WTC11 (cell line): ENCODE data around the gene SLC36A1. TPM values are rescaled to one million over a fixed set of nuclear protein-coding genes. Genes with fewer than 3 reads are reported as not detected.

ENCODE experiments used
- ATAC-seq: fragments of 200-7000 bp; cut with Tn5 transposase; 2 replicates; pipeline ENCODE4 v1.10.0; 2021; ENCODE audit warnings: mild to moderate bottlenecking, moderate library complexity
- CTCF ChIA-PET: fragments of 300-600 bp; sonication (Branson Sonifier 250); formaldehyde crosslinking; loops from one replicate; lab custom pipeline; 2021; ENCODE audit warnings: antibody characterized with exemption; lab: Charles Lee
- POLR2A ChIA-PET: fragments of 350-600 bp; sonication (Branson Sonifier 250); formaldehyde crosslinking; loops from one replicate; lab custom pipeline; 2021; ENCODE audit warnings: antibody characterized with exemption; lab: Charles Lee
- DNase-seq: peaks from one replicate; pipeline ENCODE4 v3.0.0; 2021; ENCODE audit warnings: low spot score
- H3K27ac Mint-ChIP-seq: 2 replicates; pipeline ENCODE4 v1.8.0; 2021; ENCODE audit warnings: mixed read lengths
- H3K27me3 Mint-ChIP-seq: 2 replicates; pipeline ENCODE4 v1.8.0; 2021; ENCODE audit warnings: low read depth, mild to moderate bottlenecking, moderate library complexity, mixed read lengths
- H3K36me3 Mint-ChIP-seq: 2 replicates; pipeline ENCODE4 v1.8.0; 2021; ENCODE audit warnings: mixed read lengths
- H3K4me1 Mint-ChIP-seq: 2 replicates; pipeline ENCODE4 v1.8.0; 2022; ENCODE audit warnings: mixed read lengths
- H3K4me3 Mint-ChIP-seq: 2 replicates; pipeline ENCODE4 v1.8.0; 2021; ENCODE audit warnings: mild to moderate bottlenecking, moderate library complexity, mixed read lengths
- H3K9me3 Mint-ChIP-seq: 2 replicates; pipeline ENCODE4 v1.8.0; 2021; ENCODE audit warnings: mixed read lengths
- AR ChIP-seq: fragments of 250-450 bp; sonication (Bioruptor Pico); IDR thresholded peaks from 2 replicates; pipeline ENCODE4 v1.9.0; 2021; ENCODE audit warnings: mild to moderate bottlenecking
- ATF3 ChIP-seq: sonication (generic); formaldehyde crosslinking; conservative IDR thresholded peaks from 2 replicates; pipeline ENCODE4 v1.8.1; 2022; ENCODE audit warnings: mild to moderate bottlenecking, missing genetic modification reagents
- CBFB ChIP-seq: sonication (generic); formaldehyde crosslinking; IDR thresholded peaks from 2 replicates; pipeline ENCODE4 v1.8.1; 2022; ENCODE audit warnings: mild to moderate bottlenecking, low read depth, missing genetic modification reagents
- CTCF ChIP-seq: fragments of 200-600 bp; IDR thresholded peaks from 2 replicates; pipeline ENCODE4 v1.8.0; 2022; ENCODE audit warnings: antibody characterized with exemption
- ELF4 ChIP-seq: sonication (generic); formaldehyde crosslinking; IDR thresholded peaks from 2 replicates; pipeline ENCODE4 v1.8.1; 2022; ENCODE audit warnings: low read depth, mild to moderate bottlenecking, moderate library complexity, missing genetic modification reagents
- ETV6 ChIP-seq: sonication (generic); formaldehyde crosslinking; IDR thresholded peaks from 2 replicates; pipeline ENCODE4 v1.8.1; 2022; ENCODE audit warnings: mild to moderate bottlenecking, missing genetic modification reagents
- IRF1 ChIP-seq: sonication (generic); formaldehyde crosslinking; IDR thresholded peaks from 2 replicates; pipeline ENCODE4 v1.8.0; 2023; ENCODE audit warnings: missing genetic modification reagents
- JUN ChIP-seq: sonication (generic); formaldehyde crosslinking; IDR thresholded peaks from 2 replicates; pipeline ENCODE4 v1.8.0; 2023; ENCODE audit warnings: mild to moderate bottlenecking, missing genetic modification reagents
- MLX ChIP-seq: sonication (generic); formaldehyde crosslinking; IDR thresholded peaks from 2 replicates; pipeline ENCODE4 v1.8.1; 2023; ENCODE audit warnings: mild to moderate bottlenecking, missing genetic modification reagents, moderate library complexity
- MXD4 ChIP-seq: fragments of 250-450 bp; sonication (Bioruptor Pico); IDR thresholded peaks from 2 replicates; pipeline ENCODE4 v1.8.0; 2021; ENCODE audit warnings: mild to moderate bottlenecking, moderate library complexity, borderline replicate concordance
- RELA ChIP-seq: sonication (generic); formaldehyde crosslinking; IDR thresholded peaks from 2 replicates; pipeline ENCODE4 v1.8.1; 2022; ENCODE audit warnings: missing genetic modification reagents, mild to moderate bottlenecking, borderline replicate concordance
- SMAD4 ChIP-seq: sonication (generic); formaldehyde crosslinking; IDR thresholded peaks from 2 replicates; pipeline ENCODE4 v1.8.0; 2022; ENCODE audit warnings: mild to moderate bottlenecking, missing genetic modification reagents
- SOX15 ChIP-seq: fragments of 250-450 bp; sonication (Bioruptor Pico); IDR thresholded peaks from 2 replicates; pipeline ENCODE4 v1.9.0; 2021; ENCODE audit warnings: mild to moderate bottlenecking
- SP1 ChIP-seq: sonication (generic); formaldehyde crosslinking; conservative IDR thresholded peaks from 2 replicates; pipeline ENCODE4 v1.8.1; 2022; ENCODE audit warnings: missing genetic modification reagents
- TEAD1 ChIP-seq: sonication (generic); formaldehyde crosslinking; IDR thresholded peaks from 2 replicates; pipeline ENCODE4 v1.8.0; 2022; ENCODE audit warnings: mild to moderate bottlenecking, missing genetic modification reagents
- USF1 ChIP-seq: sonication (generic); formaldehyde crosslinking; IDR thresholded peaks from 2 replicates; pipeline ENCODE4 v1.8.0; 2022; ENCODE audit warnings: mild to moderate bottlenecking, missing genetic modification reagents
- USF2 ChIP-seq: sonication (generic); formaldehyde crosslinking; IDR thresholded peaks from 2 replicates; pipeline ENCODE4 v1.8.1; 2023; ENCODE audit warnings: mild to moderate bottlenecking, missing genetic modification reagents, moderate library complexity
- ZNF121 ChIP-seq: sonication (generic); formaldehyde crosslinking; IDR thresholded peaks from 2 replicates; pipeline ENCODE4 v1.8.0; 2023; ENCODE audit warnings: missing genetic modification reagents
- ZNF138 ChIP-seq: sonication (generic); formaldehyde crosslinking; conservative IDR thresholded peaks from 2 replicates; pipeline ENCODE4 v1.8.1; 2022; ENCODE audit warnings: mild to moderate bottlenecking, moderate library complexity, missing genetic modification reagents
- ZNF263 ChIP-seq: sonication (generic); formaldehyde crosslinking; IDR thresholded peaks from 2 replicates; pipeline ENCODE4 v1.8.1; 2022; ENCODE audit warnings: low read depth, mild to moderate bottlenecking, moderate library complexity, missing genetic modification reagents
- ZNF416 ChIP-seq: fragments of 250-450 bp; sonication (Bioruptor Pico); IDR thresholded peaks from 2 replicates; pipeline ENCODE4 v1.9.0; 2021; ENCODE audit warnings: mild to moderate bottlenecking, inconsistent platforms
- ZNF671 ChIP-seq: fragments of 250-450 bp; sonication (Bioruptor Pico); IDR thresholded peaks from 2 replicates; pipeline ENCODE4 v1.8.0; 2021; ENCODE audit warnings: mild to moderate bottlenecking
- ZSCAN18 ChIP-seq: fragments of 250-450 bp; sonication (Bioruptor Pico); IDR thresholded peaks from 2 replicates; pipeline ENCODE4 v2.1.2; 2022; ENCODE audit warnings: mild to moderate bottlenecking, moderate library complexity
- total RNA-seq: library from RNA; stranded (reverse); gene quantifications from 3 replicates; pipeline ENCODE4 v1.2.3, GENCODE V29; 2021

SLC36A1 gene
- total RNA-seq, 1 experiment from 2014 or later = 12.2 TPM

- ChIA-PET POLR2A (no interaction called here), CTCF (interaction anchor here (1.2 to 2.8 kb wide), 4 partner anchors 14 to 462 kb away, joined by 4 to 12 read pairs (median 8); partner anchors contain the start of gene SLC36A1)
- no peaks in the 10 kb centered on the region for H3K27me3 Mint-ChIP-seq
- DNase-seq = no peak
- no peak for TF ChIP-seq ZNF121 (CRISPR knock-in tag)
- TF ChIP-seq SP1 (CRISPR knock-in tag) = no peak
- no peak for TF ChIP-seq ZNF263
- no peak for TF ChIP-seq MLX
- no peak for TF ChIP-seq RELA
- no peak for TF ChIP-seq IRF1 (CRISPR knock-in tag)
- TF ChIP-seq ZSCAN18 (CRISPR knock-in tag) = no peak
- no peak for TF ChIP-seq CBFB
- no peak overlapping the region for H3K4me3 Mint-ChIP-seq
- no peaks in the 10 kb centered on the region for H3K4me1 Mint-ChIP-seq
- ATAC-seq = no peak
- no peaks in the 10 kb centered on the region for H3K36me3 Mint-ChIP-seq
- no peaks in the 10 kb centered on the region for H3K9me3 Mint-ChIP-seq
- H3K27ac Mint-ChIP-seq = no peak overlapping the region
Measured at GRCh38 chr5:151509836-151510235, 62.4 kb downstream of the SLC36A1 start.

GRCh38 chr5:151517122-151517920 is 69.9 kb downstream of the SLC36A1 start:
- no peak for TF ChIP-seq SMAD4 (CRISPR knock-in tag)
- TF ChIP-seq ZNF121 (CRISPR knock-in tag) = no peak
- no peak for TF ChIP-seq JUN (CRISPR knock-in tag)
- no peak for TF ChIP-seq SOX15 (CRISPR knock-in tag)
- no peak for TF ChIP-seq ZNF138 (CRISPR knock-in tag)
- no peak for TF ChIP-seq ELF4 (CRISPR knock-in tag)
- TF ChIP-seq CTCF = no peak
- no peak for TF ChIP-seq ZNF671 (CRISPR knock-in tag)
- TF ChIP-seq ETV6 = no peak
- TF ChIP-seq TEAD1 (CRISPR knock-in tag) = no peak
- DNase-seq (no peak), ATAC-seq (no peak)
- Mint-ChIP-seq H3K4me1 (no peaks in the 10 kb centered on the region), H3K27me3 (no peaks in the 10 kb centered on the region), H3K36me3 (no peaks in the 10 kb centered on the region), H3K4me3 (no peak overlapping the region), H3K9me3 (no peaks in the 10 kb centered on the region), H3K27ac (no peak overlapping the region; the same call in 1 of the 2 replicates)
- ChIA-PET POLR2A (no interaction called here), CTCF (interaction anchor here (1.7 kb wide), 1 partner anchor 135 kb away, joined by 6 read pairs; no protein-coding TSS in a partner anchor)

GRCh38 chr5:151520294-151520693 is 72.9 kb downstream of the SLC36A1 start:
- ChIA-PET POLR2A (no interaction called here), CTCF (interaction anchor here (0.9 to 3.0 kb wide), 15 partner anchors 11 to 405 kb away, joined by 3 to 50 read pairs (median 5); partner anchors contain the start of gene SLC36A1)
- no peaks in the 10 kb centered on the region for H3K36me3 Mint-ChIP-seq
- no peaks in the 10 kb centered on the region for H3K9me3 Mint-ChIP-seq
- H3K4me3 Mint-ChIP-seq = no peak overlapping the region
- no peaks in the 10 kb centered on the region for H3K4me1 Mint-ChIP-seq
- ATAC-seq = no peak
- DNase-seq = no peak
- H3K27ac Mint-ChIP-seq = no peak overlapping the region
- H3K27me3 Mint-ChIP-seq = no peaks in the 10 kb centered on the region
- TF ChIP-seq ATF3 (CRISPR knock-in tag) (no peak), MXD4 (no peak), ZNF416 (CRISPR knock-in tag) (no peak), AR (CRISPR knock-in tag) (no peak), USF2 (CRISPR knock-in tag) (no peak), SP1 (CRISPR knock-in tag) (no peak), TEAD1 (CRISPR knock-in tag) (no peak), USF1 (CRISPR knock-in tag) (no peak)
